GOT3 (cell line): ENCODE results near the gene HADHB.
"Not testable (repeated sequence)": the region's sequence is repeated elsewhere in the genome, so short reads cannot be mapped to it uniquely, and the experiment has no call there.

Experiments used
- DNase-seq: peaks from one replicate; lab custom pipeline; 2025; ENCODE audit warnings: mixed read lengths; lab: John Stamatoyannopoulos, UW

Gene HADHB

DNA sequence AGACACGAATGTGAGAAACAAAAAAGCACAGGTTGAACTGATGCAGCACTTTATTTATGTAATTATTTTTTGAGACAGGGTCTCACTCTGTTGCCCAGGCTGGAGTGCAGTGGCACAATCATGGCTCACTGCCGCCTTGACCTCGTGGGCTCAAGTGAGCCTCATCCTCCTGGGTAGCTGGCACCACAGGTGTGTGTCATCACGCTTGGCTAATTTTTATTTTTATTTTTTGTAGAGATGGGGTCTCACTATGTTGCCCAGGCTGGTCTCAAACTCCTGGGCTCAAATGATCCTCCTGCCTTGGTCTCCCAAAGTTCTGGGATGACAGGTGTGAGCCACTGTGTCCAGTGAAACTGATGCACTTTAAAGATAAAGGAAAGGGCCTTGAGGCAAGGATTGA, 84.3 kb downstream of the HADHB start:
- not testable (repeated sequence) for DNase-seq

DNA sequence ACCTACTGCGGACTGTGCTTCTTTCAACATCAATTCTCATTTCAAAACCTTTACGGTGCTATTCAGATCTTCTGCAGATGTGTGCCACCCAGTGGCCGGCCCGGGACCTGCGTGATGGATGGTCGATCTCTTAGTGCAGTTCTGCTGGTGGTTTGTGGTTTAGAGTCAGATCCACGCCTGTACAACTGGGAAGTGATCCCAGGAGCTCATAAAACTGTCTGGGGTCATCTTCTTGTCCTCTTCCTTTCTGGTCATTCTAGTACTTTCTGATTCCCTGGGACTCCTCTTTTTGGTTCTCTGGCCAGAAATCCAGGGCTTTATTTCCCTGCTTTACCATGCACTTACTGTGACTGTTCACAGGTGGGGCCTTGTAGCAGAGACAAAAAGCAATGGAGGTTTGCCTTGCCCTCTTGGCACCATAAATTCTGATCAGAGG, 85.4 kb downstream of the HADHB start:
- peak; percentile 22 for DNase-seq

DNA sequence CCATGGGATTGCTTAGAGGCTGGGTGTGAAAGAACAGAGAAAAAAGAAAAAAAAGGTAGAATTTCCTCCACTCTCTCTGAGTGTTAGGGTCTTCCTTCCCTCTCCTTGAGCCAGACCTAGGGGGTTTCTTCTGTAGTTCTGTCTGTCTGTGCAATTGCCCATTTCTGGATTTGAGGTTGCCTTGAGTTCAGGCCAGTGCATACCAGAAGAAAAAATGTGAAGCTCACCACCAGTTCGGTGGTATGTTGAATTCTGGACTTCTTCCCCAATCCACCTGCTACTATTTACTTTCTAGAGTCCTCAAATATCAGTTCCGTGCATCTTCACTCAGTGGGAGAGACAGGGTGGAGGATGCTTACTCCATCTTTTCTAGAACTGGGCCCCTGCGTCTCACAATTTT, 85.9 kb downstream of the HADHB start:
- no peak for DNase-seq

DNA sequence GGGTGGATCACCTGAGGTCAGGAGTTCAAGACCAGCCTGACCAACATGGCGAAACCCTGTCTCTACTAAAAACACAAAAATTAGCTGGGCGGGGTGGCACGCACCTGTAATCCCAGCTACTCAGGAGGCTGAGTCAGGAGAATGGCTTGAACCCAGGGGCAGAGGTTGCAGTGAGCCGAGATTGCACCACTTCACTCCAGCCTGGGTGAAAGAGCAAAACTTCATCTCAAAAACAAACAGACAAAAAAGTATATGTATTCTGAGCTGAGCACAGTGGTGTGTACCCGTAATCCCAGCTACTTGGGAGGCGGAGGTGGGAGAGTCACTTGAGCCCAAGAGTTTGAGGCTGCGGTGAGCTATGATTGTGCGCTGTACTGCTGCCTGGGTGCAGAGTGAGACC, 86.6 kb downstream of the HADHB start:
- not testable (repeated sequence) for DNase-seq

DNA sequence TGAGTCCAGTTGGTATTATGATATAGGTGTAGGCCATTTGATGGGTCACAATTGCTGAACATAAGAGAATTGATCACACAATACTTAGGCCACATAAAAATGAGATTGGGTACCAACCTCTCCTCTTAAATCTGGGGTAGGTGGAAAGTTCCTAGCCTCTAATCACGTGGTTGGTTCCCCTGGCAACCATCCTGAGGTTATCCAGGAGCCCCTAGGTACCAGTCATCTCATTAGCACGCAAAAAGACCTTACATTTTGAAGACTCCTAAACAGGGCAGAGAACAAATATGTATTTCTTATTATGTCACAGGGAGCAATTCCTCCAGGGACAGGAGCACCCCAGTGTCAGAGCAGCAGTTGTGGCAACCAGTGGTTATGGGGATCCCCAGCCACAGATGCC, 88.6 kb downstream of the HADHB start:
- no peak for DNase-seq

DNA sequence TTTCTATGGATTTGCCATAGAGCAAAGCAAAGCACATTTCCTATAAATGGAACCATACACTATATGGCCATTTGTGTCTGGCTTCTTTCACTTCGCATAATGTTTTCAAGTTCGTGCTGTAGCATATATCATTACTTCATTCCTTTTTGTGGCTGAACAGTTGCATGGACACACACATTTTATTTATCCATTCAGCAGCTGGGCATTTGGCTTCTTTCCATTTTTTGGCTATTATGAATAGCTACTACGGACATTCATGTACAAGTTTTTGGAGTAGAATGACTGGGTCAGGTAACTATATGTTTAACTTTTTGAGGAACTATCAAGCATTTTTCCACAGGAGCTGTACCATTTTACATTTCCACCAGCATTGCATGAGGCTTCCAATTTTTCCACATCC, 90.5 kb downstream of the HADHB start:
- no peak for DNase-seq

DNA sequence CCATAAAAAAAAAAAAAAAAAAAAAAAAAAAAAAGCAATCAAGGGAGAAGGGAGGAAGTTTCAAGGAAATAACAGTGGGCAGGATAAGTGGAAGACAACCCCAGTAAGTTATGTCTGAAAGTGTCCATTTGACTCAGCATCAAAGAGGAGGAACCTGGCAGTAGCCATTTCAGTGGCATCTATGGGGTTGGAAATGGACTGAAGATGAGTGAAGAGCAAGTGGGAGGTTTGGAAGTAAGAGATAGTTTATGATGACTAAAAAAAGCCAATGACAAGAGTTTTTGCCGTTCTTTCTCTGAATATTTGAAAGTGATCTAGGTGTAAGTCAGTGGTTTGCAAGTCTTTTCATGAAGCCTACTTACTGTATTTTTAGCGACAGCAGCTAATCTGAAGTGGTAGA, 92.0 kb downstream of the HADHB start:
- no peak for DNase-seq

DNA sequence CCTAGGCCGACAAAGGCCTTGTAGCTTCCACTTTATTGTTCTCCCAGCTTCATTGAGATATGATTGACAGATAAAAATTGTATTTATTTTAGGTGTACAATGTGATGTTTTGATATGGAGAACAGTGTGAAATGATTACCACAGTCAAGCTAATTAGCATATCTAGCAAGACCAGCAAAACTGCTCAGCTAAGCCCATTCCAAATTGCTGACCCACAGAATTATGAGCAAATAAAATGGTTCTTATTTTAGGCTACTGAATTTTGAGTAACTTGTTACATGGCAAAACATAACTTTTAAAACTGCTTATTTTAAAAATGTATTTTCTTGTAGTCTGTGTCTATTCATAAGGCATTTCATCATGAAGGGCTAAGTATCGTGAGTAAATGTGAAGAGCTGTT, 92.6 kb downstream of the HADHB start:
- no peak for DNase-seq
